HFF-Myc (cell line): ENCODE data around the gene PIGT.

Experiments
- DNase-seq: peaks from one replicate; pipeline ENCODE4 v3.0.0-alpha.2; 2011; ENCODE audit warnings: low read depth; ENCODE audit errors: extremely low read depth
- H3K4me3 ChIP-seq: replicated peaks from 2 replicates; pipeline ENCODE4 v1.5.1; 2011; ENCODE audit warnings: low read depth, mild to moderate bottlenecking, control low read depth, low read length
- TF ChIP-seq, protein P1 (sequence below): IDR thresholded peaks from 2 replicates; pipeline ENCODE4 v1.5.1; 2012; ENCODE audit warnings: mild to moderate bottlenecking, low read depth, low read length, control low read depth; ENCODE audit errors: missing control alignments

PIGT gene

DNA sequence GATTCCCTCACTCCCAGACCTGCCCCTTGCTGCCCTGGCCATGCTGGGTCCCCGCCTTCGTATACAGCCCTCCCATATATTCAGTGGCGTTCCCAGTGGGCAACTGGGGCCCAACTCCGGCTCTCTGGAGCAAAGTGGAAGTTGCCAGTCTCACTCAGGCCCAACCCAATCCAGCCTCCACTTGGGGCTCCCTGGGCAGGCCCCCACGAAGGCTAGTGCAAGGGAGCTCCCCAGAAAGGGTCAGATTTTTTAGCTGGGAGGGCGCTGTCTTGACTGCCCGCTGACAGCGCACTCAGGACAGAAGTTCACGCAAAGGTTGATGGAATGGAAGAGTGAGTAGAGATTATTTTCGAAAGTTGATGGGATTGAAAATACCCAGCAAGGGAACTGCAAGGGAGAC is 43.7 kb upstream of the PIGT start:
- no peak for DNase-seq
- H3K4me3 ChIP-seq = no peak overlapping the region
- TF ChIP-seq, protein P1, sequence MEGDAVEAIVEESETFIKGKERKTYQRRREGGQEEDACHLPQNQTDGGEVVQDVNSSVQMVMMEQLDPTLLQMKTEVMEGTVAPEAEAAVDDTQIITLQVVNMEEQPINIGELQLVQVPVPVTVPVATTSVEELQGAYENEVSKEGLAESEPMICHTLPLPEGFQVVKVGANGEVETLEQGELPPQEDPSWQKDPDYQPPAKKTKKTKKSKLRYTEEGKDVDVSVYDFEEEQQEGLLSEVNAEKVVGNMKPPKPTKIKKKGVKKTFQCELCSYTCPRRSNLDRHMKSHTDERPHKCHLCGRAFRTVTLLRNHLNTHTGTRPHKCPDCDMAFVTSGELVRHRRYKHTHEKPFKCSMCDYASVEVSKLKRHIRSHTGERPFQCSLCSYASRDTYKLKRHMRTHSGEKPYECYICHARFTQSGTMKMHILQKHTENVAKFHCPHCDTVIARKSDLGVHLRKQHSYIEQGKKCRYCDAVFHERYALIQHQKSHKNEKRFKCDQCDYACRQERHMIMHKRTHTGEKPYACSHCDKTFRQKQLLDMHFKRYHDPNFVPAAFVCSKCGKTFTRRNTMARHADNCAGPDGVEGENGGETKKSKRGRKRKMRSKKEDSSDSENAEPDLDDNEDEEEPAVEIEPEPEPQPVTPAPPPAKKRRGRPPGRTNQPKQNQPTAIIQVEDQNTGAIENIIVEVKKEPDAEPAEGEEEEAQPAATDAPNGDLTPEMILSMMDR = no peak

- DNase-seq = no peak
- TF ChIP-seq, protein P1 = no peak
- no peak overlapping the region for H3K4me3 ChIP-seq
Observed at GRCh38 chr20:45372646-45373352, 43.1 kb upstream of the PIGT start.

DNA sequence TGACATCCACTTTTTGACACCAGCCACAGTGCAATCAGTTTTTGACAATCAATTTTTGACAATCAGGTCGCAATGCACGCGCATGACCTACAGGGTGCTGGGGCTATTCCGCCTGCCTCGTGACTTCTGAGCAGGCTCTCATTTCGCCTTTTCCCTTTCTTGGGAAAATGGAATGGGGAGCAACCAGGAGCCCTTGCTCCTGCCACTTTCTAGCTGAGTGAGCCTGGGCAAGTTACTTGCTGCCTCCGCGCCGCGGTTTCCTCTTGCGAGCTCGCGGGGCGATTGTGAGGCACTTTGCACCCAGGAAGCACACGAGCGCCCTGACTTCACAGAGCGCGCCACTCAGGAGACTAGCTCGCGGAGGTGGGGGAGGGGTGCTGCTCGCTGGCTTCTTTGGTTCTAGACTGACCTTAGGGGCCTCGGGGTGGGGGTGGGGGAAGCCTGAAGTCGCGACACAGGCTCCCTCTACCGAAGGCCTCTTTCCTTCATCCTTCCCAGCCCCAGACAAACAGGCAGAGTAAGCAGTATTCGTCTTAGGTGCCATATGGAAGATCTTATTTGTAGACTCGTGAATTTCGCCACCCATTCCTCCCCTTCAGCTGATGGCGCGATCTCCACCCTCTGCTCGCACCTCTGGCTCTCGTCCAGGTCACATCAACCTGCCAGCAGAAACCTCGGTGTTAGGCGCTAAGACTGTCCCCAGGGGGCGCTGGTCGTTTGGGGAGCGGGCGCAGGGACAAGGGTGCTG is 42.4 kb upstream of the PIGT start:
- DNase-seq = peak; percentile 57
- peak overlapping the region; percentile 28 for H3K4me3 ChIP-seq
- TF ChIP-seq, protein P1 = peak; percentile 92

DNA sequence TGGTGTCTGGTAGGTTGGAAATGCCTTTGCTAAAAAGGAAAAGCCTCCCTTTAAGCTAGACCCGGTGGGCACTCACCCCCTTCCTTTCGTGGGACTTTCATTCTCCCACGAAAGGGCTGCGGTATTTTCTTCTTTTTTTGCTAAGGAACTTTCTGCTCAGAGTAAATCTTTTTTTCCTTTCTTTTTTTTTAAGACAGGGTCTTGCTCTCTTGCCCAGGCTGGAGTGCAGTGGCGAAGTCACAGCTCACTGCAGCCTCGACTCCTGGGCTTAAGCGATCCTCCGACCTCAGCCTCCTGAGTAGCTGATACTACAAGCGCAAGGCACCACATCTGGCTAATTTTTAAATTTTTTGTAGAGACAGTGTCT is 41.9 kb upstream of the PIGT start:
- TF ChIP-seq, protein P1 = no peak
- H3K4me3 ChIP-seq = no peak overlapping the region
- no peak for DNase-seq

GRCh38 chr20:45374966-45375365 is 41.0 kb upstream of the PIGT start:
- TF ChIP-seq, protein P1 = no peak
- no peak for DNase-seq
- no peak overlapping the region for H3K4me3 ChIP-seq

GRCh38 chr20:45377269-45377668 is 38.7 kb upstream of the PIGT start:
- H3K4me3 ChIP-seq = no peak overlapping the region
- TF ChIP-seq, protein P1 = no peak
- DNase-seq = no peak

- H3K4me3 ChIP-seq = no peak within 1 kb of the TSS
- TF ChIP-seq, protein P1 = no peak
- no peak for DNase-seq
Observed at GRCh38 chr20:45378191-45378590, 37.8 kb upstream of the PIGT start, which contains the start of gene TP53TG5. Gene TP53TG5 (minus strand): TSS chr20:45378325. CDS start chr20:45378236, 89 bp downstream.
